Mucosa of gallbladder (tissue), 1 donor: Measurements from ENCODE around the gene EEF2K. TPM values are rescaled to one million over a fixed set of nuclear protein-coding genes. Genes with fewer than 3 reads are reported as not detected.
"Not testable (repeated sequence)": the region's sequence is repeated elsewhere in the genome, so short reads cannot be mapped to it uniquely, and the experiment has no call there.

Source experiments
- DNase-seq: peaks from one replicate; pipeline ENCODE4 v3.0.0-alpha.2; 2020; ENCODE audit warnings: low spot score
- total RNA-seq: library from RNA; stranded (reverse); gene quantifications from one replicate; pipeline ENCODE4 v1.2.1, GENCODE V29; 2021
- donor health status: DM: no; HTN: no; CAD: no.

EEF2K gene
- total RNA-seq, 1 donor from 2014 or later, result 30.2 TPM

GRCh38 chr16:22210285-22210684 lies 4.2 kb downstream of the EEF2K start:
- no peak for DNase-seq

DNA sequence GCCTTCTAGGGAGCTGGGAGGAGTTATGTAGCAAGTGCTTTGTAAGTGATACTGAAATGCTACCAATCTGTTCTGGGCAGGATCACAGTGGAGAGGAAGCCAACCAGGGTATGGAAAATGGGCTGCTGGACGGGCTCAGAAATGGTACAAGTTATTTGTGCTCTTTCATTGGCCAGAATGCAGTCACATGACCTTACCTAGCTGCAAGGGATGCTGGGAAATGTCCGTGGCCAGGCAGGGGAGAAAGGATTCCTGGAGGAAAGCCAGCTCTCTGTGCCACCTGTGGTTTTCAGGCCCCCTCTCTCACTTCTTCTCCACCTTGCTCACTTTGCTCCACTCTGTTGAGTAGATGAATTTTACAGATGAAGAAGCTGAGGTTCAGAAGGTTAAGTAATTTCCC lies 4.8 kb downstream of the EEF2K start:
- no peak for DNase-seq

- DNase-seq, result no peak
Measured at GRCh38 chr16:22213236-22213635, 7.2 kb downstream of the EEF2K start.

- no peak for DNase-seq
Measured at GRCh38 chr16:22213801-22214200, 7.7 kb downstream of the EEF2K start.

DNA sequence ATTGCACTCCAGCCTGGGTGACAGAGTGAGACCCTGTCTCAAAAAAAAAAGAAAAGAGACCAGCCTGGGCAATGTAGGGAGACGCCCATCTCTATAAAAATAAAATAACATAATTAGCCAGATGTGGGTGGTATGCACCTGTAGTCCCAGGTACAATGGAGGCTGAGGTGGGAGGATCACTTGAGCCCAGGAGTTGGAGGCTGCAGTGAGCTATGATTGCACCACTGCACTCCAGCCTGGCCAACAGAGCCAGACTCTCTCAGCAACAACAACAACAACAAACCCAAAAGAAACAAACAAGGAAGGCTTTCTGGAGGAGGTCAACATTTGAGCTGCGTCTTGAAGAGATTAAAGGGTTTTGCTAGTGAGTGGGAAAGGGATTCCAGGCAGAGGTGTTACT lies 8.3 kb downstream of the EEF2K start:
- DNase-seq, result no peak

GRCh38 chr16:22214889-22215288 lies 8.8 kb downstream of the EEF2K start:
- DNase-seq, result no peak

- no peak for DNase-seq
Measured at GRCh38 chr16:22216191-22216831, 10.2 kb downstream of the EEF2K start.

DNA sequence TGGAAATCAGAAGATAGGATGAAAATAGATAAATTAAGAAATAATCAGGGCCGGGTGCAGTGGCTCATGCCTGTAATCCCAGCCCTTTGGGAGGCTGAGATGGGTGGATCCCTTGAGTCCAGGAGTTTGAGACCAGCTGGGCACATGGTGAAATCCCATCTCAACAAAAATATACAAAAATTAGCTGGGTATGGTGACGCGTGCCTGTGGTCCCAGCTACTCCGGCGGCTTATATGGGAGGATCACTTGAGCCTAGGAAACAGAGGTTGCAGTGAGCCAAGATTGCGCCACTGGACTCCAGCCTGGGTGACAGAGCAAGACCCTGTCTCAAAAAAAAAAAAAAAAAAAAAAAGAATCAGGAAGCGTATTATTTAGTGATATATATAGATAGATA lies 10.8 kb downstream of the EEF2K start:
- not testable (repeated sequence) for DNase-seq

- DNase-seq, result no peak
Measured at GRCh38 chr16:22217890-22218730, 12.0 kb downstream of the EEF2K start.

DNA sequence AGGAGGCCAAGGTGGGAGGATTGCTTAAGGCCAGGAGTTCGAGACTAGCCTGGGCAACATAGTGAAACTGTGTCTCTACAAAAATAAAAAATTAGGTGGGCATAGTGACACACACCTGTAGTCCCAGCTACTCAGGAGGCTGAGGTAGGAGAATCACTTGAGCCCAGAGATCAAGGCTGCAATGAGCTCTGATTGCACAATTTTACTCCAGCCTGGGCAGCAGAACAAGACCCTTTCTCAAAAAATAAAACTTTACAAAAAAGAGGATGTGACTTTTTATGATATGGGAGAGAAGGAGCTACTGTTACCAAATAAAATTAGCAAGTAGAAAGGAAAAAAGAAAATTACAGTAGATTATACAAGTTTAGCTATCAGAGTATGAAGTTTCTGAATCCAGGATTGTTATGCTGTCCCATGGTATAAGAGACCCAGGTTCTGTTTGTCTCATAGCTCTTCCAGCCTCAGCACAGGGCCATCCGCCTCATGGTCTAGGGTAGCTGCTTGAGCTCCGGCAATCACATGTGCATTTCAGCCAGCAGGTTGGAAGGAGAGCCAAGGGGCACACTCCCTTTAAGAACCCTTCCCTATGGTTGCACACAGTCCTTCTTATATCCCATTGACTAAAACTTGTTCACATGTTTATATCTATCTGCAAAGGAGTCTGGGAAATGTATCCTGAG lies 13.5 kb downstream of the EEF2K start:
- no peak for DNase-seq

DNA sequence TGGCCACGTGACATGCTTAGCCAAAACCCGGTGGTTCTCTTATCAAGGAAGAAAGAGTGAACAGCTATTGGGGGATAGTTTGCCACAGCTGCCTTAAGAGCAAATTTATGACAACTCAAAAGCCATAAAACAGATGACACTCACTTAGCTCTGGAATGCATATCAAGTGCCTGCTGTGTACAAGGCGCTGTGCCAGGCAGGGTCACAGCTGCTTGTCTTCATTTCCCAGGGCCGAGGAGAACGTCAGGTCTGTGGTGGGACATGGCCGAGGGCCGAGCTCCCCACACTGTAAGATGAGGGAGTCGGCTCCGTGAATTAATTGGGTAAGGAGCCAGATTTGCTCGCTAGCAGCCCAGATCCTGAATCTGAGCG lies 14.0 kb downstream of the EEF2K start:
- DNase-seq, result no peak

DNA sequence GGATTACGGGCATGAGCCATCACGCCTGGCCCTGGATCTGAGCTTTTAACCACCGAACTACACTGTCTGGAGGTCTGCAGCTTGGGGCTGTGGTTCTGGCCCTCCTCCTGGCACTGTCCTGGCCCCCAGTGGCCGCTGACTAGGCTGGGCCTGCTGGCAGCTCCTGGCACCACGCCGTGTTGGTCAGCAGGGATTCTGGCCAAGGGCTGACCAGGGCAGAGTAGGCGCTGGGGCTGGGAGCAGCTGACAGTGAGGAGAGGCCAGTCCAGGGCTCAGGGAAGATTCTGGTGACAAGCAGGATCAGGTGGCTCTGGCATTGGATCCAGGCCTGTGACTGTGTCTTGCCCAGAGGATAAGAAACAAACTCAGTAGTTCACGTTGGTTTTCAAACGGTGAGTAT lies 14.6 kb downstream of the EEF2K start:
- peak; percentile 19 for DNase-seq

DNA sequence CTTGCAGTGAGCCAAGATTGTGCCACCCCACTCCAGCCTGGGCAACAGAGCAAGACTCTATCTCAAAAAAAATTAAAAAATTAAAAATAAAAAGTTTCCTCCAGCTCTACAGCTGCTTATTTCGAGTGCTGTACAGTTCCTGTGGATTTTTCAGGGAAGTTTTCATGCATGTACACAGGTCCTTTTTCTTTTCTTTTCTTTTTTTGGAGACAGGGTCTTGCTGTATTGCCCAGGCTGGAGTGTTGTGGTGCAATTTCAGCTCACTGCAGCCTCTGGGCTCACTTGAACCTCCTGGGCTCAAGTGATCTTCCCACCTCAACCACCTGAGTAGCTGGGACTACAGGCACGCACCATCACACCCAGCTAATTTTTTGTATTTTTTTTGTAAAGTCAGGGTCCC lies 15.9 kb downstream of the EEF2K start:
- no peak for DNase-seq

DNA sequence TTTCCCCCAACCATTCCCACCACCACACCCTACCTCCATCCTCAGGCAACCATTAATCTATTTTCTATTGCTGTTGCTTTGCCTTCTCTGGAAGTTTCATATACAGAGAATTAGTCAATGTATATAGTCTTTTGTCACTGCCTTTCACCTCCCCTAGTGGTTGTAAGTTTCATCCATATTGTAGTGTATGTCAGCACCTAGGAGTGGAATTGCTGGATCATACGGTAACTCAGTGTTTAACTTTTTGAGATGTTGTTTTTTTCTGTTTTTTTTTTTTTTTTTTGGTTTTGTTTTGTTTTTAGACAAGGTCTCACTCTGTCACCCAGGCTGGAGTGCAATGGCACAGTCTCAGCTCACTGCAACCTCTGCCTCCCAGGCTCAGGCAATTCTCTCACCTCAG lies 16.9 kb downstream of the EEF2K start:
- DNase-seq, result no peak

DNA sequence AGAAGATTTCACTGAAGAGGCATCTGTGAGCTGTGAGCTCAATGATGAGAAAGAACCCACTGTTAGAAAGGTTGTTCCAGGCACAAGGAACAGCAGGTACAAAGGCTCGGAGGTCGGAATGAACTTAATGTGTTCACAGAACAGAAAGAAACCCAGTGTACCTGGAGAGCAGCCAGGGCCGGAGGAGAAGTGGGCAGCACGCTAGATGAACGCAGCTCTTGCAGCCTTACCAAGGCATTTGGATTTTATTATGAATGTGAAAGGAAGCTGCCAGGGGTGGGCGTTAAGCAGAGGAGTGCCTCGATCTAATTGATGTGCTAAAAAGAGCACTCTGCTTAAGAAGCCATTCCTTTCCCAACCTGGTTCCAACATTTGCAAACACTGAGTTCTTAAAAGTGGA lies 19.0 kb downstream of the EEF2K start:
- DNase-seq, result no peak

GRCh38 chr16:22229889-22230288 lies 23.8 kb downstream of the EEF2K start:
- no peak for DNase-seq

DNA sequence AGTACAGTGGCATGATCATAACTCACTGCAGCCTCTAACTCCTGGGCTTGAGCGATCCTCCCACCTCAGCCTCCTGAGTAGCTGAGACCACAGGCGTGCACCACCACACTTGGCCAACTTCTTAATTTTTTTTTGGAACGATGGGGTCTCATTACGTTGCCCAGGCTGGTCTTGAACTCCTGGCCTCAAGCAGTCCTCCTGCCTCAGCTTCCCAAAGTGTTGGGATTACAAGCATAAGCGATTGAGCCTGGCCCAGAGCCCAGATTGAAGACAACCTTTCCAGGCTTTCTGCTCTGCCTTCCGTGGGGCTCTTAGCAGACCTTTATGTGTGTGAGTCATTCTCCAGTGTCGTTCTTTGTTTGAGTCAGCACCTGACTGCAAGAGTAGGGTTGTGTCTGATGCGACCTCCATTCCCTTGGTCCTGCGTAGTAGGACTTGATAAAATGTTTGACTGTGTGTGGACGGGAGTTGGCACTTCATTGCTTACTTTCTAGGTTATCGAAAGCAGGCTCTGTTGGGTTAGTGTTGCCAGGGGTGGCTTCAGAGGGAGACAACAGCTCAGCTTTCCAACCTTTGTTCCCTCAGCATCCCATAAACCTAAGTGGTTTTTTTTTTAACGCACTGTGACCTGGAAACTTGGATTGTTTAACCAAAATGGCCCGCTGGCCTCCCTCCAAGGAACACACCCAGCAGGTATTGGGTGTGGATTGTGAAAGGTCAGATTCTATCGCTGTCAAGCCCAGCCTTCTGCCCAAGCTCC lies 26.4 kb downstream of the EEF2K start:
- peak; percentile 83 for DNase-seq

DNA sequence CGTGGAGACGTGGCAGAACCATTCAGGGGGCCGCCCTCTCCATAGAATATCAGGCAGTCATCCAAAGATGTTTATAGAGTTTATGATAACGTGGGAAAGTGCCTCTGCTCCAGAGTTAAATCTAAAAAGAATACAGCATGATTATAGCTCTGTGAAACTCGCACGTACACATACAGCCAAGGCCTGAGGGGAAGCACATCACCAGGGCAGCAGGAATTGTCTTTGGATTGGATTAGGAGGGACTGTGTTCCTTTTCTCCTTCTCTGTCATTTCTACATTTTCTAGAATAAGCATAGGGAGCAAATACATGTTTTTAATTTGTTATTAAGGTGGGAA lies 26.9 kb downstream of the EEF2K start:
- no peak for DNase-seq

DNA sequence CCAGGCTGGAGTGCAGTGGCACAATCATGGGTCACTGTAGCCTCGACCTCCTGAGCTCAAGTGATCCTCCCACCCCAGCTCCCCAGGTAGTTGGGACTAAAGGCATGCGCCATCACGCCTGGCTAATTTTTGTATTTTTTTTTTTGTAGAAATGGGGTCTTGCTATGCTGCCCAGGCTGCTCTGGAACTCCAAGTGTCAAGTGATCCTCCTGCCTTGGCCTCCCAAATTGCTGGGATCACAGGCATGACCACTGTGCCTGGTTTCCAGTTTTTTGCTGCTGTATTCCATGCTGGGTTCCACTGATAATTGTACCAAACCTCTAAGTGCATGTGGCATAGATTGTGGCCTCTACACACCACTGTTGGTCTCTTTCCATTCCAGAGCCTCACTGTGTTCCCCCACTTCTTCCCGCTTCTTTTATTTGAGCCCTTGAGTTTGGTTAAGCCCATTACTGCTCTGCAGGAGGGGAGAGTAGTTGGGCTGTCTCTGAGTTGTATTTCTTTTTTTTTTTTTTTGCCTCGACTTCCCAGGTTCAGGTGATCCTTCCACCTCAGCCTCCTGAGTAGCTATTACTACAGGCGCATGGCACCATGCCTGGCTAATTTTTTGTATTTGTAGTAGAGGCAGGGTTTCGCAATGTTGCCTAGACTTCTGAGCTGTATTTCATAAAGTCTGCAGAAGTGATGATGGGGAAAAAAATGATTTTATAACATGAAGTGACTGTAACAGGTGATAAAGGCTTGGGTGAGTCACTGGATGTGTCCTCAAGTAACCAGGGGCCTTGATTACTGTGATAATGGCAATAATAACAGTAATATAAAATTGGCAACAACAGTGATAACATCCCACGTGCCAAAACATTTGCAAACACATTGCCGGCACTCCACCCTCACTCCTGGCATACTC lies 30.0 kb downstream of the EEF2K start:
- DNase-seq, result no peak

GRCh38 chr16:22239131-22239805 lies 33.2 kb downstream of the EEF2K start:
- no peak for DNase-seq
